HG02981 (cell line): ENCODE data around the gene CSNK1E.

Experiments used
- ATAC-seq: cut with Tn5 transposase; IDR thresholded peaks from one replicate; pipeline ENCODE4 v1.9.1; 2021; ENCODE audit warnings: mild to moderate bottlenecking, moderate library complexity; ENCODE audit not compliant: unreplicated experiment

CSNK1E gene

GRCh38 chr22:38335077-38335476 lies 17.8 kb upstream of the CSNK1E start:
- no peak for ATAC-seq

- ATAC-seq = no peak
Observed at GRCh38 chr22:38327805-38328204, 10.6 kb upstream of the CSNK1E start.

GRCh38 chr22:38327396-38327795 lies 10.2 kb upstream of the CSNK1E start:
- ATAC-seq = no peak

- no peak for ATAC-seq
Observed at GRCh38 chr22:38325587-38325986, 8.4 kb upstream of the CSNK1E start.

- no peak for ATAC-seq
Observed at GRCh38 chr22:38320605-38321402, 3.6 kb upstream of the CSNK1E start.

- no peak for ATAC-seq
Observed at GRCh38 chr22:38318792-38319773, 1.9 kb upstream of the CSNK1E start.

- ATAC-seq = no peak
Observed at GRCh38 chr22:38317995-38318715, 922 bp upstream of the CSNK1E start.

GRCh38 chr22:38316364-38317121 lies 690 bp downstream of the CSNK1E start:
- ATAC-seq = no peak

- ATAC-seq = no peak
Observed at GRCh38 chr22:38315823-38316363, 1.3 kb downstream of the CSNK1E start.

GRCh38 chr22:38314933-38315822 lies 2.1 kb downstream of the CSNK1E start:
- no peak for ATAC-seq

- no peak for ATAC-seq
Observed at GRCh38 chr22:38314051-38314932, 2.9 kb downstream of the CSNK1E start.

GRCh38 chr22:38313384-38313955 lies 3.8 kb downstream of the CSNK1E start:
- no peak for ATAC-seq

GRCh38 chr22:38312261-38312800 lies 4.9 kb downstream of the CSNK1E start:
- no peak for ATAC-seq

- no peak for ATAC-seq
Observed at GRCh38 chr22:38311323-38311620, 6.0 kb downstream of the CSNK1E start.

GRCh38 chr22:38310518-38311322 lies 6.5 kb downstream of the CSNK1E start:
- ATAC-seq = no peak

GRCh38 chr22:38309614-38310517 lies 7.4 kb downstream of the CSNK1E start:
- no peak for ATAC-seq
